GM21381 (cell line): ENCODE results near the gene IAPP.
"Not testable (repeated sequence)": the region's sequence is repeated elsewhere in the genome, so short reads cannot be mapped to it uniquely, and the experiment has no call there.

ENCODE experiments used
- ATAC-seq: cut with Tn5 transposase; IDR thresholded peaks from one replicate; pipeline ENCODE4 v1.9.1; 2021; ENCODE audit warnings: mild to moderate bottlenecking, moderate library complexity; ENCODE audit not compliant: unreplicated experiment

The IAPP gene

DNA sequence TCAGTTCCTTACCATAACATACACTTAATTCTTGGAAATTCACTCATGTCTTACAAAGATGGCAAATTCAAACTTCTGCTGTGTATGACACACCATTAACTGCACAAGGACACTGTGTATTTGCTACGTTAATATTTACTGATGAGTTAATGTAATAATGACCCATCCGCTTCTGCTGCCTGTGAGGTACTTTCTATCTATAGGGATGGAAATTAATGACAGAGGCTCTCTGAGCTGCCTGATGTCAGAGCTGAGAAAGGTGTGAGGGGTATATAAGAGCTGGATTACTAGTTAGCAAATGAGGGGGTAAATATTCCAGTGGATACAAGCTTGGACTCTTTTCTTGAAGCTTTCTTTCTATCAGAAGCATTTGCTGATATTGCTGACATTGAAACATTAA, at the start of gene IAPP:
Gene IAPP, plus strand, starts transcription at position 301 of the 400 bp plus-strand sequence. CDS start 450 bp downstream, outside the sequence.
- ATAC-seq: no peak

GRCh38 chr12:21323736-21324135, 49.0 kb upstream of the IAPP start:
- no peak for ATAC-seq

- no peak for ATAC-seq
Measured at GRCh38 chr12:21324551-21324950, 48.2 kb upstream of the IAPP start.

- no peak for ATAC-seq
Measured at GRCh38 chr12:21328578-21328977, 44.1 kb upstream of the IAPP start.

DNA sequence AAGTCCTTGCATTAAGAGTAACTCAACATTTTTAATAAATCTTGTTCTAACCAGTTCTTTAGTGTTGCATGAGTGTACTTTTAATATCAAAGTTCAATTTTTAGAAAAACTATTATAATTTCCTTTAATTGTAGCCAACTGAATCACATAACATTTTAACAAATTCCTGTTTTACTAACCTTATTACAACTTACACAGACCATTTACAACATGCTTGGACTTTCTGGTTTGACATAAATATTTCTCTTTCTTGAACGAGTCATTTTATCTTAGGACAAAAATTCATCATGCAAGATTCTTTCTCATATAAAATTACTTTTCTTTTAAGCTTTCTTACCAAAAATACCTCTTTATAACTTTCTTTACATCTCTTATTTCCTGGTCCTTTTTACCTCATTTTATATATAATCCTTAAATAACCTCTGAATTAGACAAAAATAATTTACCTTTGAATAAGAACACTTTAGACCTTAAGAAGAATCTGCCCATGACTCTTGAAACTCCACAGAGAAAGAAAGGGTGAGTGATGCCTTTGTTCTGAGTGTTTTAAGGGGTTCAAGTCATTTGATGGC, 41.9 kb upstream of the IAPP start:
- ATAC-seq: no peak

GRCh38 chr12:21334771-21335325, 37.9 kb upstream of the IAPP start, which contains the start of gene SLCO1A2:
TSS of gene SLCO1A2 (minus strand) at chr12:21334917. CDS start at chr12:21334647, 270 bp downstream.
- no peak for ATAC-seq

DNA sequence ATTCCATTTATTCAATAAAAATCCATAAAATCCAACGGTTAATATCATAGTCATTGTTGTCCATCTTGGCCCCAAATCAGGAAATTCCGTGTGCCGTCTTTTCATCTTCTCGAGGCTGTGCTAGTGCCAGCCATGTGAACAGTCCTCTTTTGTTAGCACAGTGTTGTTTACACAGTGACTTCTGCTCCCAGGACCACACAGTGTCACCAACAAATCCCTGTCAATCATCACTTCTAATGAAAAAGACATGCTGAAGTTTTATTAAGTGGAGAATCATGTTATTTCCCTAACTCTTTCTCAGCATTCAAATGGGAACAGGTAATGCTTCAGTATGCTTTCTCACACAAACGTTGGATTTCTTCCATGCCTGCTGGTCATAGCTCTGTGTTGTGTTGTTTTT, 36.0 kb upstream of the IAPP start:
- no peak for ATAC-seq

DNA sequence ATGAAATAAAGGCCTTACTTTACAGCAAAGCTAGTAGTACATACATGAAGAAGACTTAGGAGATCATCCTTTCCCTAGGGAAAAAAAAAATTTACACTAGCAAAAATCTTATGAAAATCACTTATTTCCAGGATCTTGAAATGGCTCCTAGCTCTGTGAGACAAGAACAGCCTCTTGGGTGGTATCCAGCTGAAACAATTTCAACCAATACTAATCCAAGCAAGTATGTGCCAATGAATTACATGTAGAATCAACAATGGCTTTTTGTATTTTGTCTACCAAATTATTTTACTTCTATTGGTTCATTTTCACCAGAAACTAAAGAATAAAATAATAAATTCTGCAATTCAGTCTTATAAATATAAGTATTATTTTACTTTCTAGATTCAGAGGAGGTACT, 35.2 kb upstream of the IAPP start:
- no peak for ATAC-seq

DNA sequence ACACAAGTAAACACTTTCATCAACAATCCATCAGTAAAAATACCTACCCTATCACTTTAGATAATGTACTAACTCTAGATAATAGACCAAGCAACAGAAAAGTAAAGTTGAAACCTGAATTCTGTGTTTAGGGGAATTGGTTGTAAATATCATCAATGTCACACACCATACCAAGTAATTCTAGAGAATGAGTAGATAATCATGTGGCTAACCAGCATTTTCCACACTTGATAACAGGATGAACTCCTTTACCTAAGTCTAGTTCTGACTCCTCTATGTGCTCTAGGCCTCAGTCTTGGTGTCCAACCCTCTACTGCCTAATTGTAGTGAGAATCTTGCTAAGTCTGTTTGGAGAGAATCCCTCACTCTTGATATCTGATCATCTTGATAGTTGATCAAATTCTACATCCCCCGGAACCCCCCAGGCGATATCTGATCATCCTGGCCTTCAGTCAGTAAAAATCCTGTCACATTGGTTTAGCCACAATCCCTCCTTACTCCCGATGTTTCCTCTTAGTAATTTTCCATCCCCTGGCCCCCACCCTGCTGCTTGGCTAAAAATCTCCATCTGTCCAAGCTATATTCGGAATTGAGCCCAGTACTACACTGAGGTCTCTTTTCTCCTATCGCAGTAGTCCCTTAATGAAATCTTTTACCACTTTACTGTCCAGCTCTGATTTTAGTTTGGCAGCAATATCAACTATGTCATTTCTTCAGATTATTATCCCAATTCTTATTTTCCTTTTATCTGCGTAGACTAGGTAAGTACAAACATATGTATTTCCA, 34.5 kb upstream of the IAPP start:
- ATAC-seq: no peak

DNA sequence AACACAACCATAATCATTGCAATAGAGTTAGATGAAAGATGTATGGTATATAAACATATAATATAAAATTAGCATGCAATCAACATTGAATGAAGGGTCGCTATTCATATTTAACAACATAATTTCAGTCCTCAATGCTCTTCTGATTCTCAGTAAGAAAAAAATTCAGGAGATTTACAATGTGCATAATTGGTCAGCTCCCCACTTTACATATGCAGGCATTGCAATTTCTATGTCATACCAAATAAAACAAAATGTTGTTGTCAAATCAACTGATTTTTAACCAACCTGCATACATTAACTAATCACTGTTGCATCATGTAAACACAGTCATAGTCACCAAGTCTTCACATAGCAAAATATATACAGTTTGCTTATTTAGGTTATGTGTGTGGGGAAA, 32.8 kb upstream of the IAPP start:
- no peak for ATAC-seq

DNA sequence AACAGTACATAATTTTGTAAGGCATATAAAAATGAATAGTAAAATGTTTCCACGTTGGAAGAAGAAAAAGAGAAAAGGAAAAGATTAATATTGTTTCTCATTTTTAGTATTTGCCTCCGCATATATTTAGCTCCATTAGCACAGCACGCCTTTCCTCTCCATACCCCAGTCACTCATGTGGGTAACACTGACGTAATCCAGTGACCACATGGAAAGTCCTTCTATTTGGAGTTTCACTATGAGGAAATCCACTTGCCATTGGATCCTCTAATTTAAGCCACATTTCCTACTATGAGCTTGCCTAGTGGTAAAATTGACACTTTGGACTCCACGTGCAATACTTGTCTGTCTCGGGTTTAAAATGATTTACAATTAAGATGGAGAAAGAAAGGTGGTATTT, 32.3 kb upstream of the IAPP start:
- ATAC-seq: no peak

DNA sequence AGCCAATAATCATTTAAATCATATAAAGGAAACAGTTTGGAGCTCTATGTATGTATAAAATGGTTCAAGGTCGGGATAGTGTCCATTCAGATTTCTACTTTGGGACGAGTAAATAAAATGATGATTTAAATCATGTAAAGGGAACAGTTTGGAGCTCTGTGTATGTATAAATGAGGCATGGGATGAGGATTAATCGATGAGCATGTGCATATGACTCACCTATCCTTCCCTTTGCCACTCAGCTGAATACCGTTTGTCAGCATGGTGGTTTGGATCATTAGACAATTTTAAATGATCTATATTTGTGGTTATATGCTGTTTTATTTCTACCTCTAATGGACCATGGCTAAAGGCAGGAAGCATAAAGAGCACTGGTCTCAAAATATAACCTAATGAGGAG, 30.9 kb upstream of the IAPP start:
- no peak for ATAC-seq

- no peak for ATAC-seq
Measured at GRCh38 chr12:21343636-21344035, 29.1 kb upstream of the IAPP start.

GRCh38 chr12:21346542-21347205, 26.0 kb upstream of the IAPP start:
- no peak for ATAC-seq

- no peak for ATAC-seq
Measured at GRCh38 chr12:21350975-21351374, 21.7 kb upstream of the IAPP start.

DNA sequence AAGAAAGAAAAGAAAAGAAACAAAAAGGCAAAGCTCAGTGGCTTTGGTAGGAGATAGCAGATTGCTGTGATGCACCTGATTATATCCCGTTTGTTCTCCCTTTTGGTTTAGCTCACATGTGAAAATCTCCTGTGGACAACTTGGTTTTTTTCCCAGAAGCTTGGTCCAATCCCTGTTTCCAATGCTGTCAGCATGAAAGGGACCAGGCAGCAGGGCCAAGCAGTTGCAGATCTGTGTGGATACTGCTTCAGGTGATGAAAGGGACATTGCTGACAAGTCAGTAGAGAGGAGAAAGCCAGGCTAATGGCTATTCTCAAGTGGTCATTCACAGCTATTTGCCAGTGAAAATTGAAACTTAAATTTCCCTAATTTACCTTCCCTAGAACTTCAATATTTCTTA, 19.2 kb upstream of the IAPP start:
- ATAC-seq: no peak

- no peak for ATAC-seq
Measured at GRCh38 chr12:21353948-21354347, 18.8 kb upstream of the IAPP start.

- ATAC-seq: no peak
Measured at GRCh38 chr12:21354641-21355040, 18.1 kb upstream of the IAPP start.

DNA sequence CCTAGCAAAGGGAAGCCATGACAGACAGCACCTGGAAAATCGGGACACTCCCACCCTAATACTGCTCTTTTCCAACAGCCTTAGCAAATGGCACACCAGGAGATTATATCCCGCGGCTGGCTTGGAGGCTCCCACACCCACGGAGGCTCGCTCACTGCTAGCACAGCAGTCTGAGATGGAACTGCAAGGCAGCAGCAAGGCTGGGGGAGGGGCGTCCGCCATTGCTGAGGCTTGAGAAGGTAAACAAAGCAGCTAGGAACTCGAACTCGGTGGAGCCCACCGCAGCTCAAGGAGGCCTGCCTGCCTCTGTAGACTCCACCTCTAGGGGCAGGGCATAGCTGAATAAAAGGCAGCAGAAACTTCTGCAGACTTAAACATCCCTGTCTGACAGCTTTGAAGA, 12.1 kb upstream of the IAPP start:
- not testable (repeated sequence) for ATAC-seq

DNA sequence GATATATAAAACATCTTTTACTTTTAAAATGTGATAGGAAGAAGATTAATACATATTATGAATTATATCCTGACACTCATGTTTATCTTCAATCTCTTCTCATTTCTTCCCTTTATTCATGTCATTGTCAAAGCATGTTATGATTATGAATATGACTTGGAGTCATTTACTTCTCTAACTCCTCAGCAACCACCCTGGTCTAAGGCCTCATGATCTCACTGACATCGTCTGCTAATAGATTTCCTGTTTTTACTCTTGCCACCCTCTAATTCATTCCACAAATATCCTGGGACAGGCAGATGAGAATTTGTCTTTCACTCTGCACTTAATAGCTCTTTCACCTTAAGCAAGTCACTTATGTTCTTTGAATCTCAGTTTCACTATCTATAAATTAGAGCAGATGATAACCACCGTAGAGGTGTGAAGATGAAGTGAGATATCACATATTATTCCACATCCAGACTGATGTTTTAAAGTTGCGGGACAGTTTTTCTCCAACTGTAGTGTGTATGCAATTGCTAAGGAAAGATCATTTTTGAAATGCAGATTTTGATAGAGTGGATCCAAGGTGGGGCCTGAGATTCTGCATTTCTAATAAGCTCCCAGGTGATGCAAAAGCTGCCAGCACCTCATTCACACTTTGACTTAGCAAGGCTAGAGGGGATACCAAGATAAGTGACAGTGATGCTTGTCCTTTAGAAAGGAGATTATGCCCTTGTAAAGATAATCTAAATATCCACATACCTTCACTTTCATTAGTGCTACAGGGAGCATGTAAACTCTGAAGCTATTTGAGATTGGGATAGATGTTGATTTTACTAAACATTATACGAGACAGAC, 3.3 kb upstream of the IAPP start:
- no peak for ATAC-seq
